IMR-90 (cell line): ENCODE results near the gene ITPR3. TPM values are rescaled to one million over a fixed set of nuclear protein-coding genes. Genes with fewer than 3 reads are reported as not detected.

Experiments used
- ATAC-seq: fragments of 200-7000 bp; cut with Tn5 transposase; 2 replicates; pipeline ENCODE4 v1.9.1; 2020; ENCODE audit warnings: low read depth, mild to moderate bottlenecking, moderate library complexity
- BruUV-seq: library from RNA; stranded (reverse); fragments of 400-500 nt; replicated peaks from 2 replicates; lab custom pipeline; 2021; lab: Mats Ljungman, UMichigan
- CTCF ChIA-PET: fragments of 300-600 bp; formaldehyde crosslinking; extraction: SDS; loops from one replicate; lab custom pipeline; 2021; ENCODE audit warnings: antibody characterized with exemption; lab: Yijun Ruan, JAX
- POLR2A ChIA-PET: fragments of 300-600 bp; sonication (Branson Sonifier 250); formaldehyde crosslinking; loops from one replicate; lab custom pipeline; 2022; ENCODE audit warnings: antibody characterized with exemption; ENCODE audit not compliant: unreplicated experiment; lab: Charles Lee
- DNase-seq: peaks from one replicate; pipeline ENCODE4 v3.0.0; 2013
- H2AFZ ChIP-seq: replicated peaks from 2 replicates; pipeline ENCODE3; 2013; ENCODE audit warnings: low read length, mild to moderate bottlenecking; ENCODE audit not compliant: poor library complexity
- H2AK5ac ChIP-seq: 2 replicates; pipeline ENCODE4 v1.6.1; 2013; ENCODE audit warnings: low read depth, low read length, inconsistent platforms
- H2AK9ac ChIP-seq: replicated peaks from 2 replicates; pipeline ENCODE3; 2013; ENCODE audit warnings: mild to moderate bottlenecking, low read depth, low read length, moderate library complexity; ENCODE audit not compliant: poor library complexity
- H2BK120ac ChIP-seq: 2 replicates; pipeline ENCODE4 v1.6.1; 2013; ENCODE audit warnings: low read depth, low read length, inconsistent platforms
- H2BK15ac ChIP-seq: 3 replicates; pipeline ENCODE4 v1.6.1; 2013; ENCODE audit warnings: low read depth, low read length, inconsistent platforms
- H2BK20ac ChIP-seq: 2 replicates; pipeline ENCODE4 v1.6.1; 2013; ENCODE audit warnings: low read depth, mild to moderate bottlenecking, inconsistent platforms, low read length, moderate library complexity
- H2BK5ac ChIP-seq: 2 replicates; pipeline ENCODE4 v1.6.1; 2013; ENCODE audit warnings: mild to moderate bottlenecking, low read depth, low read length, inconsistent platforms; ENCODE audit not compliant: poor library complexity, severe bottlenecking
- H3K14ac ChIP-seq: replicated peaks from 2 replicates; pipeline ENCODE4 v1.6.1; 2013; ENCODE audit warnings: low read depth, low read length, inconsistent platforms
- H3K18ac ChIP-seq: 2 replicates; pipeline ENCODE4 v1.6.1; 2013; ENCODE audit warnings: low read depth, low read length, control low read depth
- H3K23ac ChIP-seq: 2 replicates; pipeline ENCODE4 v1.6.1; 2013; ENCODE audit warnings: low read depth, low read length, inconsistent platforms
- H3K27ac ChIP-seq: 2 replicates; pipeline ENCODE4 v1.5.1; 2013; ENCODE audit warnings: mild to moderate bottlenecking, control low read depth, low read length; ENCODE audit not compliant: insufficient read depth
- H3K27me3 ChIP-seq: 2 replicates; pipeline ENCODE4 v1.6.1; 2013; ENCODE audit warnings: low read length; ENCODE audit not compliant: control insufficient read depth, insufficient read depth
- H3K36me3 ChIP-seq: 2 replicates; pipeline ENCODE4 v1.6.1; 2013; ENCODE audit warnings: low read length, mixed read lengths; ENCODE audit not compliant: control insufficient read depth, insufficient read depth
- H3K4ac ChIP-seq: 2 replicates; pipeline ENCODE4 v1.6.1; 2013; ENCODE audit warnings: low read depth, low read length, inconsistent platforms
- H3K4me1 ChIP-seq: 2 replicates; pipeline ENCODE4 v1.6.1; 2013; ENCODE audit warnings: low read length, mixed read lengths; ENCODE audit not compliant: control insufficient read depth, insufficient read depth
- H3K4me2 ChIP-seq: 2 replicates; pipeline ENCODE4 v1.6.1; 2013; ENCODE audit warnings: low read depth, mild to moderate bottlenecking, control low read depth, low read length, moderate library complexity
- H3K4me3 ChIP-seq: 2 replicates; pipeline ENCODE4 v1.5.1; 2013; ENCODE audit warnings: low read depth, mild to moderate bottlenecking, control low read depth, low read length, moderate library complexity; ENCODE audit not compliant: insufficient read depth
- H3K56ac ChIP-seq: 2 replicates; pipeline ENCODE4 v1.6.1; 2013; ENCODE audit warnings: low read length, inconsistent platforms; ENCODE audit not compliant: insufficient read depth; ENCODE audit errors: extremely low read depth
- H3K79me1 ChIP-seq, 2 experiments: 2 replicates each; pipeline ENCODE4 v1.6.1; 2013; ENCODE audit warnings: low read length in 2 of 2, inconsistent platforms in 1 of 2, low read depth in 1 of 2
- H3K9ac ChIP-seq: 2 replicates; pipeline ENCODE4 v1.6.1; 2013; ENCODE audit warnings: low read depth, low read length, control low read depth
- H3K9me1 ChIP-seq: 2 replicates; pipeline ENCODE4 v1.6.1; 2013; ENCODE audit warnings: low read length, inconsistent platforms; ENCODE audit not compliant: insufficient read depth
- H3K9me3 ChIP-seq: 2 replicates; pipeline ENCODE4 v1.6.1; 2013; ENCODE audit warnings: low read length; ENCODE audit not compliant: control insufficient read depth, insufficient read depth
- H4K20me1 ChIP-seq: 2 replicates; pipeline ENCODE4 v1.6.1; 2013; ENCODE audit warnings: low read length, inconsistent platforms; ENCODE audit not compliant: insufficient read depth
- H4K5ac ChIP-seq: 2 replicates; pipeline ENCODE4 v1.6.1; 2013; ENCODE audit warnings: mild to moderate bottlenecking, low read depth, low read length, control low read depth
- H4K8ac ChIP-seq, 2 experiments: 2 replicates each; pipeline ENCODE4 v1.6.1; 2013; ENCODE audit warnings: low read depth in 2 of 2, low read length in 2 of 2, control low read depth in 1 of 2, inconsistent platforms in 1 of 2
- H4K91ac ChIP-seq: 2 replicates; pipeline ENCODE4 v1.6.1; 2013; ENCODE audit warnings: low read depth, low read length, inconsistent platforms; ENCODE audit not compliant: insufficient read depth
- BHLHE40 ChIP-seq: fragments of 150-350 bp; IDR thresholded peaks from 2 replicates; pipeline ENCODE4 v1.6.1; 2016; ENCODE audit warnings: mild to moderate bottlenecking, low read depth, low read length
- CEBPB ChIP-seq: IDR thresholded peaks from 2 replicates; pipeline ENCODE4 v1.6.1; 2012; ENCODE audit warnings: low read depth, low read length, improper control_type of control experiment
- CHD1 ChIP-seq: IDR thresholded peaks from 2 replicates; pipeline ENCODE4 v1.6.1; 2012; ENCODE audit warnings: low read depth, low read length, improper control_type of control experiment
- FOS ChIP-seq: fragments of 150-350 bp; IDR thresholded peaks from 2 replicates; pipeline ENCODE4 v1.6.1; 2016; ENCODE audit warnings: low read depth, low read length
- MAFK ChIP-seq: IDR thresholded peaks from 2 replicates; pipeline ENCODE4 v1.6.1; 2012; ENCODE audit warnings: low read depth, low read length, improper control_type of control experiment
- MAZ ChIP-seq: IDR thresholded peaks from 2 replicates; pipeline ENCODE4 v1.6.1; 2012; ENCODE audit warnings: low read depth, mild to moderate bottlenecking, low read length, improper control_type of control experiment, moderate library complexity, borderline replicate concordance
- MXI1 ChIP-seq: IDR thresholded peaks from 2 replicates; pipeline ENCODE4 v1.6.1; 2012; ENCODE audit warnings: low read depth, mild to moderate bottlenecking, low read length, moderate library complexity, borderline replicate concordance
- NFE2L2 ChIP-seq: fragments of 150-350 bp; IDR thresholded peaks from 2 replicates; pipeline ENCODE4 v1.6.1; 2016; ENCODE audit warnings: low read depth, mild to moderate bottlenecking, low read length
- POLR2A ChIP-seq: IDR thresholded peaks from 2 replicates; pipeline ENCODE4 v1.6.1; 2012; ENCODE audit warnings: mild to moderate bottlenecking, low read depth, low read length
- RAD21 ChIP-seq: IDR thresholded peaks from 2 replicates; pipeline ENCODE4 v1.6.1; 2012; ENCODE audit warnings: low read length, improper control_type of control experiment
- RCOR1 ChIP-seq: IDR thresholded peaks from 2 replicates; pipeline ENCODE4 v1.6.1; 2012; ENCODE audit warnings: mild to moderate bottlenecking, low read length, improper control_type of control experiment; ENCODE audit not compliant: insufficient replicate concordance
- RFX5 ChIP-seq: IDR thresholded peaks from 2 replicates; pipeline ENCODE4 v1.8.0; 2012; ENCODE audit warnings: low read depth, mild to moderate bottlenecking, low read length, moderate library complexity
- SMC3 ChIP-seq: fragments of 150-350 bp; IDR thresholded peaks from 2 replicates; pipeline ENCODE4 v1.6.1; 2016; ENCODE audit warnings: low read depth, mild to moderate bottlenecking, antibody characterized with exemption, low read length, moderate library complexity
- WGBS, 2 experiments: methylation state at CpG; one replicate each; pipeline versions ENCODE4 v1.1.5 to v1.1.7; 2013; ENCODE audit warnings: missing lambda C conversion rate in 2 of 2; ENCODE audit not compliant: insufficient read length in 1 of 2; ENCODE audit errors: extremely low coverage in 2 of 2; 5-methylcytosine and 5-hydroxymethylcytosine counted together
- dilution Hi-C: fragments of 300-500 bp; cut with HindIII; formaldehyde crosslinking; loops from one replicate; pipeline ENCODE4 v1.14.3; 2018; ENCODE audit warnings: low sequenced_read_pairs; ENCODE audit not compliant: unreplicated experiment
- in situ Hi-C: fragments of 300-500 bp; cut with MboI; formaldehyde crosslinking; loops from 3 replicates; pipeline ENCODE4 v1.14.3; 2019; ENCODE audit warnings: low sequenced_read_pairs, inconsistent platforms, mixed read lengths
- intact Hi-C: fragments of 100-400 bp; cut with micrococcal nuclease; formaldehyde crosslinking; loops from 2 replicates; pipeline ENCODE4 v1.10.0; 2022
- polyA plus RNA-seq, 3 experiments: library from polyadenylated mRNA; depleted of rRNA; stranded (reverse); fragments of >200 nt; gene quantifications; 2 replicates each; pipeline ENCODE4 v1.2.3, GENCODE V29; 2012; ENCODE audit warnings: low replicate concordance in 1 of 3
- total RNA-seq: library from RNA; depleted of rRNA; stranded (reverse); fragments of >200 nt; gene quantifications from 2 replicates; pipeline ENCODE4 v1.2.3, GENCODE V29; 2012
- TF ChIP-seq, protein P1 (sequence below): fragments of 150-350 bp; IDR thresholded peaks from 2 replicates; pipeline ENCODE4 v1.6.1; 2016; ENCODE audit warnings: low read depth, mild to moderate bottlenecking, low read length, moderate library complexity, borderline replicate concordance
- TF ChIP-seq, protein P2 (sequence below): conservative IDR thresholded peaks from 2 replicates; pipeline ENCODE4 v1.5.1; 2012; ENCODE audit warnings: mild to moderate bottlenecking, low read depth, low read length, improper control_type of control experiment
- TF ChIP-seq, protein P3 (sequence below): fragments of 150-350 bp; IDR thresholded peaks from 2 replicates; pipeline ENCODE4 v1.6.1; 2017; ENCODE audit warnings: mild to moderate bottlenecking, antibody characterized with exemption, low read length, low read depth

ITPR3 gene
- total and polyA plus RNA-seq, 2 of the 4 experiments (the other 2 are of a cell fraction), result 1.6 to 3.7 TPM

DNA sequence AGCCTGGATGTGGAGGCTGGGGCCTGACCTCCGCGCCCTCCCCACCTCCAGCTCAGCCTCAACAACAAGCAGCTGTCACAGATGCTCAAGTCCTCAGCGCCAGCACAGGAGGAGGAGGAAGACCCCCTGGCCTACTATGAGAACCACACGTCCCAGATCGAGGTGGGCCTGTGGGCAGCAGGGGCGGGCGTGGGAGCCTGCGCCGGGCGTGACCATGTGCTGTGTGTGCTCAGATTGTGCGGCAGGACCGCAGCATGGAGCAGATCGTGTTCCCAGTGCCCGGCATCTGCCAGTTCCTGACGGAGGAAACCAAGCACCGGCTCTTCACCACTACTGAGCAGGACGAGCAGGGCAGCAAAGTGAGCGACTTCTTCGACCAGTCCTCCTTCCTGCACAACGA, 66.9 kb downstream of the ITPR3 start:
- dilution Hi-C loops (no loop called here), intact Hi-C loops (no loop called here), in situ Hi-C loops (no loop called here)
- Histone ChIP-seq H2BK120ac (no peak overlapping the region), H3K14ac (no peak overlapping the region), H3K56ac (no peak overlapping the region), H3K9me1 (peaks cover 9% of the 10 kb centered on the region; the same call in 1 of the 2 replicates), H3K27ac (no peak overlapping the region), H4K91ac (no peak overlapping the region), H3K4me3 (no peak overlapping the region), H4K8ac (no peak overlapping the region), H3K9me3 (no peaks in the 10 kb centered on the region), H2AFZ (no peak overlapping the region), H4K20me1 (no peaks in the 10 kb centered on the region), H3K79me1 (no peaks in the 10 kb centered on the region), H2BK5ac (no peak overlapping the region), H3K18ac (no peak overlapping the region), H3K9ac (no peak overlapping the region), H2AK5ac (no peak overlapping the region), H3K4me1 (no peaks in the 10 kb centered on the region), H2BK15ac (no peak overlapping the region), H3K36me3 (peaks cover 13% of the 10 kb centered on the region), H3K4me2 (no peak overlapping the region), H2BK20ac (no peak overlapping the region), H3K23ac (no peak overlapping the region), H3K4ac (no peak overlapping the region), H3K27me3 (no peaks in the 10 kb centered on the region), H2AK9ac (no peak overlapping the region), H4K5ac (no peak overlapping the region)
- 99% methylated on average over 10 of the region's 20 CpGs; no CpG with 5 or more reads in 1 of the 2 experiments for WGBS, 2 experiments
- no peak for TF ChIP-seq FOS
- TF ChIP-seq, protein P1, sequence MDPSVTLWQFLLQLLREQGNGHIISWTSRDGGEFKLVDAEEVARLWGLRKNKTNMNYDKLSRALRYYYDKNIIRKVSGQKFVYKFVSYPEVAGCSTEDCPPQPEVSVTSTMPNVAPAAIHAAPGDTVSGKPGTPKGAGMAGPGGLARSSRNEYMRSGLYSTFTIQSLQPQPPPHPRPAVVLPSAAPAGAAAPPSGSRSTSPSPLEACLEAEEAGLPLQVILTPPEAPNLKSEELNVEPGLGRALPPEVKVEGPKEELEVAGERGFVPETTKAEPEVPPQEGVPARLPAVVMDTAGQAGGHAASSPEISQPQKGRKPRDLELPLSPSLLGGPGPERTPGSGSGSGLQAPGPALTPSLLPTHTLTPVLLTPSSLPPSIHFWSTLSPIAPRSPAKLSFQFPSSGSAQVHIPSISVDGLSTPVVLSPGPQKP, result no peak
- TF ChIP-seq MXI1, result no peak
- no peak for TF ChIP-seq RFX5
- TF ChIP-seq POLR2A, result no peak
- no peak for TF ChIP-seq NFE2L2
- TF ChIP-seq, protein P2, sequence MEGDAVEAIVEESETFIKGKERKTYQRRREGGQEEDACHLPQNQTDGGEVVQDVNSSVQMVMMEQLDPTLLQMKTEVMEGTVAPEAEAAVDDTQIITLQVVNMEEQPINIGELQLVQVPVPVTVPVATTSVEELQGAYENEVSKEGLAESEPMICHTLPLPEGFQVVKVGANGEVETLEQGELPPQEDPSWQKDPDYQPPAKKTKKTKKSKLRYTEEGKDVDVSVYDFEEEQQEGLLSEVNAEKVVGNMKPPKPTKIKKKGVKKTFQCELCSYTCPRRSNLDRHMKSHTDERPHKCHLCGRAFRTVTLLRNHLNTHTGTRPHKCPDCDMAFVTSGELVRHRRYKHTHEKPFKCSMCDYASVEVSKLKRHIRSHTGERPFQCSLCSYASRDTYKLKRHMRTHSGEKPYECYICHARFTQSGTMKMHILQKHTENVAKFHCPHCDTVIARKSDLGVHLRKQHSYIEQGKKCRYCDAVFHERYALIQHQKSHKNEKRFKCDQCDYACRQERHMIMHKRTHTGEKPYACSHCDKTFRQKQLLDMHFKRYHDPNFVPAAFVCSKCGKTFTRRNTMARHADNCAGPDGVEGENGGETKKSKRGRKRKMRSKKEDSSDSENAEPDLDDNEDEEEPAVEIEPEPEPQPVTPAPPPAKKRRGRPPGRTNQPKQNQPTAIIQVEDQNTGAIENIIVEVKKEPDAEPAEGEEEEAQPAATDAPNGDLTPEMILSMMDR, result no peak
- TF ChIP-seq, protein P3, sequence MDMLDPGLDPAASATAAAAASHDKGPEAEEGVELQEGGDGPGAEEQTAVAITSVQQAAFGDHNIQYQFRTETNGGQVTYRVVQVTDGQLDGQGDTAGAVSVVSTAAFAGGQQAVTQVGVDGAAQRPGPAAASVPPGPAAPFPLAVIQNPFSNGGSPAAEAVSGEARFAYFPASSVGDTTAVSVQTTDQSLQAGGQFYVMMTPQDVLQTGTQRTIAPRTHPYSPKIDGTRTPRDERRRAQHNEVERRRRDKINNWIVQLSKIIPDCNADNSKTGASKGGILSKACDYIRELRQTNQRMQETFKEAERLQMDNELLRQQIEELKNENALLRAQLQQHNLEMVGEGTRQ, result no peak
- no peak for TF ChIP-seq RCOR1
- TF ChIP-seq SMC3, result no peak
- no peak for TF ChIP-seq CEBPB
- TF ChIP-seq CHD1, result no peak
- TF ChIP-seq MAZ, result no peak
- TF ChIP-seq MAFK, result no peak
- TF ChIP-seq RAD21, result no peak
- no peak for TF ChIP-seq BHLHE40
- POLR2A ChIA-PET, result interaction anchor here (0.6 kb wide), 1 partner anchor 197 kb away, joined by 3 read pairs; no protein-coding TSS in a partner anchor
- DNase-seq (no peak), ATAC-seq (no peak)
- BruUV-seq, result no TSS peak
- CTCF ChIA-PET, result no interaction called here
